Prostate gland (tissue), 2 donors: ENCODE measurements around the gene PFN1. TPM values are rescaled to one million over a fixed set of nuclear protein-coding genes. Genes with fewer than 3 reads are reported as not detected.

ENCODE experiments used
- DNase-seq: peaks from one replicate; pipeline ENCODE4 v3.0.0-alpha.2; 2019; ENCODE audit warnings: low spot score
- H3K27ac ChIP-seq, 2 donors: fragments of 200-600 bp; sonication (generic); 2 replicates each; pipeline ENCODE4 v1.5.1; 2017 to 2019
- H3K27me3 ChIP-seq: fragments of 200-600 bp; sonication (generic); replicated peaks from 2 replicates; pipeline ENCODE4 v1.5.1; 2019; ENCODE audit not compliant: insufficient read depth
- H3K36me3 ChIP-seq, 2 donors: fragments of 200-600 bp; sonication (generic); 1 replicate in 1 of 2; 2 replicates in 1 of 2; pipeline versions ENCODE4 v1.5.1 to v1.8.1; 2017 to 2019
- H3K4me1 ChIP-seq: fragments of 200-600 bp; sonication (generic); replicated peaks from 2 replicates; pipeline ENCODE4 v1.5.1; 2019
- H3K4me3 ChIP-seq, 2 donors: fragments of 200-600 bp; sonication (generic); 2 replicates each; pipeline ENCODE4 v1.5.1; 2017 to 2019
- H3K9me3 ChIP-seq: fragments of 200-600 bp; sonication (generic); 2 replicates; pipeline ENCODE4 v1.5.1; 2017
- CTCF ChIP-seq, 4 experiments: fragments of 200-600 bp in 2 of 4; fragments of 450-650 bp in 2 of 4; sonication (generic) in 2 of 4; IDR thresholded peaks; 1 replicate in 3 of 4; 2 replicates in 1 of 4; pipeline ENCODE4 v1.5.1; 2016 to 2019; ENCODE audit warnings: antibody characterized with exemption in 4 of 4, mild to moderate bottlenecking in 2 of 4, moderate library complexity in 2 of 4
- POLR2A ChIP-seq: fragments of 450-650 bp; IDR thresholded peaks from one replicate; pipeline ENCODE4 v1.6.1; 2016; ENCODE audit warnings: antibody characterized with exemption, mild to moderate bottlenecking
- POLR2AphosphoS5 ChIP-seq: sonication (generic); formaldehyde crosslinking; IDR thresholded peaks from one replicate; pipeline ENCODE4 v1.6.1; 2017; ENCODE audit warnings: antibody characterized with exemption
- WGBS: methylation state at CpG from one replicate; pipeline ENCODE4 v1.1.5; 2018; 5-methylcytosine and 5-hydroxymethylcytosine counted together
- intact Hi-C: fragments of 100-400 bp; cut with DNase I; formaldehyde crosslinking; loops from one replicate; pipeline ENCODE4 v1.14.2; 2022
- total RNA-seq, 2 donors: library from RNA; depleted of rRNA; stranded (reverse); fragments of >200 nt; gene quantifications; one replicate each; pipeline ENCODE4 v1.1.0, GENCODE V29; 2016

Gene PFN1
- total RNA-seq, 2 donors from 2014 or later, result 646 to 1,039 TPM

GRCh38 chr17:4901648-4902344 lies 46.5 kb downstream of the PFN1 start:
- H3K27me3 ChIP-seq, result no peaks in the 10 kb centered on the region
- no peaks in the 10 kb centered on the region for H3K9me3 ChIP-seq
- H3K27ac ChIP-seq, result no peak overlapping the region
- 68% methylated on average over 48 of the region's 48 CpGs for WGBS
- intact Hi-C loops, result no loop called here
- H3K4me3 ChIP-seq, result no peak overlapping the region
- DNase-seq, result no peak
- TF ChIP-seq POLR2AphosphoS5, result no peak
- TF ChIP-seq CTCF (IDR thresholded peaks at IDR 0.05), result no peak
- TF ChIP-seq POLR2A, result no peak
- H3K4me1 ChIP-seq, result peaks cover 3% of the 10 kb centered on the region
- no peaks in the 10 kb centered on the region for H3K36me3 ChIP-seq

- Histone ChIP-seq H3K4me3 (no peak overlapping the region), H3K9me3 (no peaks in the 10 kb centered on the region), H3K4me1 (peaks cover 3% of the 10 kb centered on the region), H3K36me3 (no peaks in the 10 kb centered on the region), H3K27me3 (no peaks in the 10 kb centered on the region), H3K27ac (no peak overlapping the region)
- TF ChIP-seq CTCF (IDR thresholded peaks at IDR 0.05), result no peak
- WGBS, result 81% methylated on average over 37 of the region's 37 CpGs
- intact Hi-C loops, result no loop called here
- DNase-seq, result no peak
These were observed 47.2 kb downstream of the PFN1 start for GRCh38 chr17:4901108-4901647.

- Histone ChIP-seq H3K4me1 (peaks cover 3% of the 10 kb centered on the region), H3K4me3 (peak overlapping the region; percentile 42 to 45), H3K27ac (no peak overlapping the region), H3K27me3 (no peaks in the 10 kb centered on the region), H3K9me3 (no peaks in the 10 kb centered on the region), H3K36me3 (peaks cover 0 to 3% of the 10 kb centered on the region in 2 donors)
- 61% methylated on average over 59 of the region's 65 CpGs for WGBS
- no peak for DNase-seq
- TF ChIP-seq CTCF (IDR thresholded peaks at IDR 0.05) (no peak), POLR2AphosphoS5 (no peak), POLR2A (no peak)
- intact Hi-C loops, result no loop called here
These were observed 47.9 kb downstream of the PFN1 start for GRCh38 chr17:4900231-4901107.

- Histone ChIP-seq H3K4me1 (peaks cover 3% of the 10 kb centered on the region), H3K4me3 (peak within 1 kb of the TSS; percentile 42 to 45), H3K27me3 (no peaks in the 10 kb centered on the region), H3K27ac (peak within 1 kb of the TSS; percentile 48 to 56), H3K36me3 (peaks cover 0 to 9% of the 10 kb centered on the region in 2 donors), H3K9me3 (no peaks in the 10 kb centered on the region)
- intact Hi-C loops, result no loop called here
- DNase-seq, result peak; percentile 88
- TF ChIP-seq POLR2A, result peak; percentile 55
- TF ChIP-seq CTCF (IDR thresholded peaks at IDR 0.05), result no peak
- peak; percentile 53 for TF ChIP-seq POLR2AphosphoS5
- WGBS, result 18% methylated on average over 47 of the region's 60 CpGs
These were observed 48.7 kb downstream of the PFN1 start, which contains the start of gene C17orf107 for GRCh38 chr17:4899341-4900230. TSS of gene C17orf107 (plus strand) at chr17:4899536. CDS start at chr17:4899763, 227 bp downstream.
